Fibroblast of peridontal ligament (primary cell): ENCODE results near the gene NR3C1.

Experiments
- DNase-seq: peaks from one replicate; pipeline ENCODE4 v3.0.0-alpha.2; 2010; ENCODE audit errors: extremely low read depth

NR3C1 gene

GRCh38 chr5:143234162-143234842 lies 169.2 kb downstream of the NR3C1 start:
- DNase-seq = no peak

GRCh38 chr5:143233031-143233430 lies 170.5 kb downstream of the NR3C1 start:
- DNase-seq = peak; percentile 98

GRCh38 chr5:143231973-143232812 lies 171.3 kb downstream of the NR3C1 start:
- no peak for DNase-seq

- DNase-seq = peak; percentile 75
These were observed 172.1 kb downstream of the NR3C1 start for GRCh38 chr5:143231416-143231815.

- DNase-seq = no peak
These were observed 172.8 kb downstream of the NR3C1 start for GRCh38 chr5:143230676-143230996.

- DNase-seq = peak; percentile 70
These were observed 173.4 kb downstream of the NR3C1 start for GRCh38 chr5:143229896-143230675.

- no peak for DNase-seq
These were observed 174.0 kb downstream of the NR3C1 start for GRCh38 chr5:143229426-143229895.

- no peak for DNase-seq
These were observed 174.7 kb downstream of the NR3C1 start for GRCh38 chr5:143228597-143229293.
